ENCODE data around the gene RPUSD1. TPM values are rescaled to one million over a fixed set of nuclear protein-coding genes. Genes with fewer than 3 reads are reported as not detected.

The RPUSD1 gene
- total RNA-seq, 4 donors from 2014 or later = 20.3 to 33.3 (median 24.9) TPM

DNA sequence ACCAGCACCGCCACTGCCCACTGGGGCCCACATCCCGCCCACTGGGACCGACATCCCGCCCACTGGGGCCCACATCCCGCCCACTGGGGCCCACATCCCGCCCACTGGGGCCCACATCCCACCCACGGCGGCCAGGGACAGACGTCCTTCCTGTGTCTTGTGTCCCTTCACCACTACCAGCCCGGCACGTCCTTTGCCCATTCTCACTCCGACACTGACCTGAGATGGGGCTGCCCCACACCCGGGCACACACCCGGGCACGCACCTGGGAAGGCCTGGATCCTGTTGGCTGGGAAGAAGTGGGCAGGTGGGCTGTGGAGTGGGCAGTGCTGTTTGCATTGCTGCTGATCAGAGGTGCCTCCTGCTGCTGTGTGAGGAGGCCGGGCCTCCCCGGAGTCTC lies 40.7 kb upstream of the RPUSD1 start:
- Histone ChIP-seq H3K9me3 (no peaks in the 10 kb centered on the region), H3K36me3 (no peaks in the 10 kb centered on the region), H3K4me1 (peaks cover 0 to 13% (median 6%) of the 10 kb centered on the region in 3 donors), H3K4me3 (no peak overlapping the region), H3K27me3 (peaks cover 0 to 49% (median 0%) of the 10 kb centered on the region in 4 donors), H3K27ac (no peak overlapping the region)
- WGBS, 2 donors = 66 to 100% methylated on average over 1 to 4 of the region's 17 CpGs
- intact Hi-C loops (cut with DNase I) = no loop called here
- DNase-seq = no peak
- TF ChIP-seq, protein P1, sequence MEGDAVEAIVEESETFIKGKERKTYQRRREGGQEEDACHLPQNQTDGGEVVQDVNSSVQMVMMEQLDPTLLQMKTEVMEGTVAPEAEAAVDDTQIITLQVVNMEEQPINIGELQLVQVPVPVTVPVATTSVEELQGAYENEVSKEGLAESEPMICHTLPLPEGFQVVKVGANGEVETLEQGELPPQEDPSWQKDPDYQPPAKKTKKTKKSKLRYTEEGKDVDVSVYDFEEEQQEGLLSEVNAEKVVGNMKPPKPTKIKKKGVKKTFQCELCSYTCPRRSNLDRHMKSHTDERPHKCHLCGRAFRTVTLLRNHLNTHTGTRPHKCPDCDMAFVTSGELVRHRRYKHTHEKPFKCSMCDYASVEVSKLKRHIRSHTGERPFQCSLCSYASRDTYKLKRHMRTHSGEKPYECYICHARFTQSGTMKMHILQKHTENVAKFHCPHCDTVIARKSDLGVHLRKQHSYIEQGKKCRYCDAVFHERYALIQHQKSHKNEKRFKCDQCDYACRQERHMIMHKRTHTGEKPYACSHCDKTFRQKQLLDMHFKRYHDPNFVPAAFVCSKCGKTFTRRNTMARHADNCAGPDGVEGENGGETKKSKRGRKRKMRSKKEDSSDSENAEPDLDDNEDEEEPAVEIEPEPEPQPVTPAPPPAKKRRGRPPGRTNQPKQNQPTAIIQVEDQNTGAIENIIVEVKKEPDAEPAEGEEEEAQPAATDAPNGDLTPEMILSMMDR (IDR thresholded peaks at IDR 0.05) = no peak
- no peak for TF ChIP-seq POLR2A (IDR thresholded peaks at IDR 0.05)

DNA sequence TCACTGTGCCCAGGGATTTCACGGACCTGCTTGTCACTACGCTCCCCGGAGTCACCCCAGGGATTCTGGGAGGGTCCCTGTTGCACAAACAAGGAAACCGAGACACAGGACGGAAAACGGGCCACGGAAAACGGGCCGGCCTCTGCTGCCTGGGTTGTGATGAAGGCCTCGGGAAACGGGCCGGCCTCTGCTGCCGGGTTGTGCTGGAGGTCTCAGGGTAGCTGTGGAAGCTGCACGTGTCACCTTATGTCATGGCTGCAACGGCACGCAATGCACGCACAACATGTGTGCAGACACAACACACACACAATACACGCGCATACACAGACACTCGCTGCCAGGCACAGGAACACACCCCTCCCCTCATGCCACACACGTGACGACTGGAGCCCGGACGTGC lies 39.3 kb upstream of the RPUSD1 start:
- no peak overlapping the region for H3K27ac ChIP-seq
- no peak for DNase-seq
- H3K9me3 ChIP-seq = no peaks in the 10 kb centered on the region
- intact Hi-C loops (cut with DNase I) = no loop called here
- peaks cover 0 to 58% (median 0%) of the 10 kb centered on the region in 4 donors for H3K27me3 ChIP-seq
- H3K4me3 ChIP-seq = no peak overlapping the region
- WGBS, 2 donors = 87% methylated on average over 9 of the region's 24 CpGs; no CpG with 5 or more reads in 1 of the 2 donors
- H3K36me3 ChIP-seq = no peaks in the 10 kb centered on the region
- TF ChIP-seq POLR2A (IDR thresholded peaks at IDR 0.05) = no peak
- TF ChIP-seq, protein P1 (IDR thresholded peaks at IDR 0.05) = no peak
- peaks cover 0 to 13% (median 6%) of the 10 kb centered on the region in 3 donors for H3K4me1 ChIP-seq

DNA sequence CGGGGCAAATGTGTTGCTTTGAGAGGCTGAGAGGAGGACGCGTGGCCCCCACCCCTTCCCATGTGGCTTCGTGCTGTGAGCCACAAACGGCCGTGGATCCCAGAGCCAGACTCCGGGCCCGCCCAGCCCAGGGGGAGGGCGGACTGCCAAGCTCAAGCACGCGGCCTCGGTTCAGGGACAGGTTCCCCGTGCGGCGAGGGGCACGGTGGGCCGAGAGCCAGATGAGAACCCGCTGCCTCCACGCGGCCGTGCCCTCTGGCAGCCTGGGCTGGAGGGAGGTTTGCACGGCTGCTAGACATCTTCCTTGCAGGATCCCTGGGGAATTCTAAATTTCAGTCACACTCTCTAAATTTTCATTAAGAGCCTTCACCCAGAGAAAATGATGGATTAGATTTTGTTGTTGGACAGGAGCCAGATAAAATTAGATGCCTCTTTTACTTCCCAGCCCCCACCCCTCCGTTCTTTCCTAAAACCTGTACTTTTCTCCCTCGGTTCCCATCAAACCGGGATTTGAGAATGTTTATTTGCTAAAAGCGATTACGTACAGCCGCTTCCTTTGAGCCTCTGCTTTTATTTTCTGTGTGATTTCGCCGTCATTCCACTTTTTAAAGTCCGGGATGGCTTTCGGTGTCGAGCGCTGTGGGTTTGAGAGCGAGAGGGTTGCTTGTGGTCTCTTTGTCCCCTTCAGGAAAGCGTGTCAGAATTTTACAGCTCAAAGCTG lies 37.3 kb upstream of the RPUSD1 start:
- WGBS, 2 donors = 59 to 60% methylated on average over 14 to 15 of the region's 36 CpGs
- Histone ChIP-seq H3K4me1 (peaks cover 0 to 13% (median 6%) of the 10 kb centered on the region in 3 donors), H3K4me3 (peak overlapping the region in 2 of 4 donors; percentile 15 to 19), H3K36me3 (no peaks in the 10 kb centered on the region), H3K27ac (no peak overlapping the region), H3K9me3 (no peaks in the 10 kb centered on the region), H3K27me3 (peaks cover 0 to 68% (median 0%) of the 10 kb centered on the region in 4 donors)
- intact Hi-C loops (cut with DNase I) = no loop called here
- TF ChIP-seq POLR2A (IDR thresholded peaks at IDR 0.05) = no peak
- TF ChIP-seq, protein P1 (IDR thresholded peaks at IDR 0.05) = no peak
- no peak for DNase-seq

DNA sequence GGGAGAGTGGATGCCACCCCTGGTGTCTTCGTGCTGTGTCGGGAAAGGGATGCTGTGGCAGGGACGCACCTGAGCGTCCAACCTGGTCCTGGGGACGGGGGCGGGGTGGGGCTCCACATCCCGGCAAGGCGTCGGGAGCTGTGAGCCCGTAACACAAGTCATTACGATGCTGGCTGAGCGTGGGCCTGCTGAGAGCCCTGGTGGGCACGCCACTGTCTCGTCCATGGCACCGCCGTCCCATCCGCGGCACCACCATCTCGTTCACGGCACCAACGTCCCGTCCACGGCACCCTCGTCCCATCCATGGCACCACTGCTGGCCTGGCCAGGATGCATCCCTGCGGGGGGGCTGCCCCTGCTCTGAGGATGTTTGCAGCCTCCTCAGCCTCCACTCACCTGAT lies 36.4 kb upstream of the RPUSD1 start:
- WGBS, 2 donors = 63 to 68% methylated on average over 5 of the region's 25 CpGs
- no peaks in the 10 kb centered on the region for H3K9me3 ChIP-seq
- H3K4me1 ChIP-seq = peaks cover 0 to 13% (median 6%) of the 10 kb centered on the region in 3 donors
- H3K27ac ChIP-seq = no peak overlapping the region
- H3K27me3 ChIP-seq = peaks cover 0 to 77% (median 0%) of the 10 kb centered on the region in 4 donors
- TF ChIP-seq POLR2A (IDR thresholded peaks at IDR 0.05) = no peak
- TF ChIP-seq, protein P1 (IDR thresholded peaks at IDR 0.05) = no peak
- H3K36me3 ChIP-seq = no peaks in the 10 kb centered on the region
- no peak overlapping the region for H3K4me3 ChIP-seq
- intact Hi-C loops (cut with DNase I) = no loop called here
- no peak for DNase-seq

DNA sequence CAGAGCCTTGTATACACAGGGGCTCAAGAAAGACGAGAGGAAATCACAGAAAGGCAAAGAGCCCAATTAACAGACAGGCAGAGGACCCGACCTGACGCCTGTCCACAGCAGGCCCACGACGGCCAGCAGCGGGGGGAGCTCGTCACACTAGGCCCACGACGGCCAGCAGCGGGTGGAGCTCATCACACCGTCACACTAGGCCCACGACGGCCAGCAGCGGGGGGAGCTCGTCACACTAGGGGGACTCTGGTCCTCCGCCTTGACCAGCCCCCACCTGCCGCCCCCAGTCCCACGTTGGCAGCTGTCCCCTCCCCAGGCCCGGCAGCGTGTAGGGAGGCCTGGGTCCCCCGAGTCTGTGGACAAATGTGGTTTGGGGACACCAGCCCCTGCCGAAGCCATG lies 36.0 kb upstream of the RPUSD1 start:
- H3K27me3 ChIP-seq = peaks cover 0 to 80% (median 0%) of the 10 kb centered on the region in 4 donors
- no peaks in the 10 kb centered on the region for H3K36me3 ChIP-seq
- intact Hi-C loops (cut with DNase I) = no loop called here
- DNase-seq = no peak
- WGBS, 2 donors = 72 to 87% methylated on average over 12 to 14 of the region's 22 CpGs
- no peaks in the 10 kb centered on the region for H3K9me3 ChIP-seq
- TF ChIP-seq POLR2A (IDR thresholded peaks at IDR 0.05) = no peak
- TF ChIP-seq, protein P1 (IDR thresholded peaks at IDR 0.05) = no peak
- peaks cover 0 to 13% (median 6%) of the 10 kb centered on the region in 3 donors for H3K4me1 ChIP-seq
- H3K27ac ChIP-seq = no peak overlapping the region
- H3K4me3 ChIP-seq = no peak overlapping the region

All from esophagus squamous epithelium (tissue), 5 donors.